GM19395 (cell line): ENCODE results near the gene ZNF407.

ENCODE experiments used
- ATAC-seq: cut with Tn5 transposase; IDR thresholded peaks from one replicate; pipeline ENCODE4 v1.9.1; 2021; ENCODE audit warnings: mild to moderate bottlenecking, moderate library complexity; ENCODE audit not compliant: unreplicated experiment

ZNF407 gene

GRCh38 chr18:74624466-74624865, 26.8 kb downstream of the ZNF407 start:
- no peak for ATAC-seq

GRCh38 chr18:74625157-74625556, 27.5 kb downstream of the ZNF407 start:
- ATAC-seq = no peak

- ATAC-seq = no peak
Observed at GRCh38 chr18:74626049-74626874, 28.6 kb downstream of the ZNF407 start.

- no peak for ATAC-seq
Observed at GRCh38 chr18:74630804-74631203, 33.1 kb downstream of the ZNF407 start.

GRCh38 chr18:74631212-74631611, 33.5 kb downstream of the ZNF407 start:
- no peak for ATAC-seq

GRCh38 chr18:74631623-74632350, 34.1 kb downstream of the ZNF407 start:
- ATAC-seq = no peak

GRCh38 chr18:74632351-74632679, 34.6 kb downstream of the ZNF407 start:
- ATAC-seq = no peak

GRCh38 chr18:74632856-74633255, 35.2 kb downstream of the ZNF407 start:
- no peak for ATAC-seq

- ATAC-seq = no peak
Observed at GRCh38 chr18:74633652-74634352, 36.1 kb downstream of the ZNF407 start.

- no peak for ATAC-seq
Observed at GRCh38 chr18:74635224-74635975, 37.7 kb downstream of the ZNF407 start.

GRCh38 chr18:74637070-74637469, 39.4 kb downstream of the ZNF407 start:
- no peak for ATAC-seq

- ATAC-seq = no peak
Observed at GRCh38 chr18:74638210-74638609, 40.5 kb downstream of the ZNF407 start.

GRCh38 chr18:74644713-74645112, 47.0 kb downstream of the ZNF407 start:
- no peak for ATAC-seq

- no peak for ATAC-seq
Observed at GRCh38 chr18:74645679-74646078, 48.0 kb downstream of the ZNF407 start.

- ATAC-seq = no peak
Observed at GRCh38 chr18:74651327-74652128, 53.9 kb downstream of the ZNF407 start.

- ATAC-seq = no peak
Observed at GRCh38 chr18:74652392-74652988, 54.8 kb downstream of the ZNF407 start.

GRCh38 chr18:74654638-74655037, 57.0 kb downstream of the ZNF407 start:
- no peak for ATAC-seq

GRCh38 chr18:74661008-74661407, 63.3 kb downstream of the ZNF407 start:
- ATAC-seq = no peak

GRCh38 chr18:74661691-74662090, 64.0 kb downstream of the ZNF407 start:
- no peak for ATAC-seq

- no peak for ATAC-seq
Observed at GRCh38 chr18:74662622-74663021, 65.0 kb downstream of the ZNF407 start.
